ENCODE measurements around the gene GDE1.
A peak's percentile ranks its signal among the peaks of the same experiment; 100 is the strongest.
"Not testable (repeated sequence)": the region's sequence is repeated elsewhere in the genome, so short reads cannot be mapped to it uniquely, and the experiment has no call there.

Gene GDE1

GRCh38 chr16:19521471-19522396, at the start of gene GDE1:
GDE1 (minus strand) TSS chr16:19522098; CDS start chr16:19521964, 134 bp downstream.
- peak; percentile 93 to 94 for DNase-seq

- no peak for DNase-seq
Measured at GRCh38 chr16:19567560-19567959, 45.7 kb upstream of the GDE1 start.

- DNase-seq: no peak
Measured at GRCh38 chr16:19566362-19566761, 44.5 kb upstream of the GDE1 start.

- DNase-seq: no peak
Measured at GRCh38 chr16:19563377-19563776, 41.5 kb upstream of the GDE1 start.

- no peak for DNase-seq
Measured at GRCh38 chr16:19560078-19560477, 38.2 kb upstream of the GDE1 start.

- DNase-seq: peak in 1 of 2 donors; percentile 67
Measured at GRCh38 chr16:19559242-19559910, 37.5 kb upstream of the GDE1 start.

- DNase-seq: peak; percentile 18 to 31
Measured at GRCh38 chr16:19555938-19556771, 34.3 kb upstream of the GDE1 start.

- peak; percentile 98 for DNase-seq
Measured at GRCh38 chr16:19555186-19555937, 33.5 kb upstream of the GDE1 start, which contains the start of gene VPS35L. VPS35L (plus strand) TSS chr16:19555703; CDS start chr16:19555730, 27 bp downstream.

- DNase-seq: no peak
Measured at GRCh38 chr16:19549673-19550072, 27.8 kb upstream of the GDE1 start.

GRCh38 chr16:19548144-19548543, 26.2 kb upstream of the GDE1 start:
- DNase-seq: no peak

GRCh38 chr16:19543278-19543996, 21.5 kb upstream of the GDE1 start:
- DNase-seq: not testable (repeated sequence)

GRCh38 chr16:19542138-19542821, 20.4 kb upstream of the GDE1 start:
- DNase-seq: no peak

- no peak for DNase-seq
Measured at GRCh38 chr16:19540241-19540970, 18.5 kb upstream of the GDE1 start.

- no peak for DNase-seq
Measured at GRCh38 chr16:19532601-19533000, 10.7 kb upstream of the GDE1 start.

- no peak for DNase-seq
Measured at GRCh38 chr16:19528666-19529065, 6.8 kb upstream of the GDE1 start.

- DNase-seq: no peak
Measured at GRCh38 chr16:19527161-19527560, 5.3 kb upstream of the GDE1 start.

- DNase-seq: no peak
Measured at GRCh38 chr16:19525385-19525723, 3.5 kb upstream of the GDE1 start.

GRCh38 chr16:19524616-19525384, 2.9 kb upstream of the GDE1 start:
- DNase-seq: peak in 1 of 2 donors; percentile 12

GRCh38 chr16:19524356-19524615, 2.4 kb upstream of the GDE1 start:
- DNase-seq: peak in 1 of 2 donors; percentile 1

All from CD4-positive, alpha-beta T cell treated with Interleukin-4 for 1 hour (primary cell).